Nephron progenitor cell (in vitro differentiated cells): ENCODE results near the gene HDAC5.
A peak's percentile ranks its signal among the peaks of the same experiment; 100 is the strongest.

Source experiments
- DNase-seq: peaks from one replicate; pipeline ENCODE4 v3.0.0; 2021
- H3K27ac Mint-ChIP-seq: 2 replicates; pipeline ENCODE4 v1.8.0; 2021; ENCODE audit warnings: mild to moderate bottlenecking, moderate library complexity, mixed read lengths
- H3K27me3 Mint-ChIP-seq: 2 replicates; pipeline ENCODE4 v1.8.0; 2021; ENCODE audit warnings: mild to moderate bottlenecking, low read depth, mixed read lengths; ENCODE audit not compliant: poor library complexity
- H3K36me3 Mint-ChIP-seq: 2 replicates; pipeline ENCODE4 v1.8.0; 2021; ENCODE audit warnings: low read depth, mixed read lengths
- H3K4me1 Mint-ChIP-seq: 2 replicates; pipeline ENCODE4 v1.8.0; 2021; ENCODE audit warnings: mixed read lengths
- H3K4me3 Mint-ChIP-seq: 2 replicates; pipeline ENCODE4 v1.8.0; 2021; ENCODE audit warnings: mild to moderate bottlenecking, moderate library complexity, mixed read lengths
- H3K9me3 Mint-ChIP-seq: 2 replicates; pipeline ENCODE4 v1.8.0; 2021; ENCODE audit warnings: mild to moderate bottlenecking, moderate library complexity, mixed read lengths
- CTCF ChIP-seq: fragments of 200-600 bp; sonication (generic); IDR thresholded peaks from 2 replicates; pipeline ENCODE4 v1.5.0; 2021; ENCODE audit warnings: antibody characterized with exemption

The HDAC5 gene

GRCh38 chr17:44083250-44083849 lies 40.1 kb downstream of the HDAC5 start:
- peaks cover 41% of the 10 kb centered on the region for H3K36me3 Mint-ChIP-seq
- H3K27ac Mint-ChIP-seq = no peak overlapping the region
- H3K4me3 Mint-ChIP-seq = no peak overlapping the region
- H3K27me3 Mint-ChIP-seq = no peaks in the 10 kb centered on the region
- no peak for TF ChIP-seq CTCF
- H3K9me3 Mint-ChIP-seq = no peaks in the 10 kb centered on the region
- DNase-seq = no peak
- peaks cover 52% of the 10 kb centered on the region for H3K4me1 Mint-ChIP-seq

GRCh38 chr17:44082256-44082927 lies 41.0 kb downstream of the HDAC5 start:
- Mint-ChIP-seq H3K9me3 (no peaks in the 10 kb centered on the region), H3K4me3 (no peak overlapping the region), H3K27me3 (no peaks in the 10 kb centered on the region), H3K36me3 (peaks cover 40% of the 10 kb centered on the region), H3K4me1 (peaks cover 42% of the 10 kb centered on the region), H3K27ac (peak overlapping the region; percentile 98)
- DNase-seq = no peak
- no peak for TF ChIP-seq CTCF

GRCh38 chr17:44081681-44082080 lies 41.8 kb downstream of the HDAC5 start:
- DNase-seq = no peak
- no peak overlapping the region for H3K27ac Mint-ChIP-seq
- no peak overlapping the region for H3K4me3 Mint-ChIP-seq
- peaks cover 36% of the 10 kb centered on the region for H3K4me1 Mint-ChIP-seq
- no peak for TF ChIP-seq CTCF
- H3K36me3 Mint-ChIP-seq = peaks cover 40% of the 10 kb centered on the region
- H3K9me3 Mint-ChIP-seq = no peaks in the 10 kb centered on the region
- H3K27me3 Mint-ChIP-seq = no peaks in the 10 kb centered on the region

GRCh38 chr17:44079877-44080821 lies 43.3 kb downstream of the HDAC5 start:
- Mint-ChIP-seq H3K36me3 (peaks cover 46% of the 10 kb centered on the region), H3K27me3 (no peaks in the 10 kb centered on the region), H3K9me3 (no peaks in the 10 kb centered on the region), H3K27ac (peak overlapping the region; percentile 78), H3K4me1 (peaks cover 41% of the 10 kb centered on the region), H3K4me3 (no peak overlapping the region)
- no peak for DNase-seq
- TF ChIP-seq CTCF = no peak

DNA sequence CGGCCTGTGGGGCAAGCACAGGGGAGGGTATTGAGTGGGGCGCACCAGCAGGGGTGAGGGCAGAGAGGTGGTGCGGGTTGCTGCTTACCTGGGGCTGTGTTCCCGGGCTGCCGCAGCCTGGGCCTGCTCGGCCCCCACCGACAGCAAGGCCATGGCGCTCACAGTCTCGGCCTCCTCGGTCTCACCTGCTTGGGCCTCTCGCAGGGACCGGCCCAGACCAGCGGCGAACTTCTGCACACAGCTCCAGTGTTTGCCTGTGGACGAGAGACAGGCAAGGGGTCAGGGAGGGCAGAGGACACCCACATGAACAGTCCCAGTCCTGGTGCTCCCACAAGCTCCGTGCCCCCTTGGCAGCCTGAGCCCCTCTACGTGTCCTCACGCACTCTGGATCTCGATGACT lies 45.0 kb downstream of the HDAC5 start:
- H3K36me3 Mint-ChIP-seq = peaks cover 50% of the 10 kb centered on the region
- no peak for TF ChIP-seq CTCF
- DNase-seq = no peak
- H3K9me3 Mint-ChIP-seq = no peaks in the 10 kb centered on the region
- H3K27ac Mint-ChIP-seq = peak overlapping the region; percentile 25
- peaks cover 3% of the 10 kb centered on the region for H3K27me3 Mint-ChIP-seq
- peaks cover 38% of the 10 kb centered on the region for H3K4me1 Mint-ChIP-seq
- no peak overlapping the region for H3K4me3 Mint-ChIP-seq
